ENCODE measurements around the gene DNMT1.
A peak's percentile ranks its signal among the peaks of the same experiment; 100 is the strongest.

The DNMT1 gene

GRCh38 chr19:10230861-10231611, 36.3 kb upstream of the DNMT1 start, which contains the start of gene S1PR2:
Gene S1PR2, minus strand, starts transcription at chr19:10231331. Its CDS starts 6,426 bp downstream, at chr19:10224905.
- TF ChIP-seq ZBTB7A (IDR thresholded peaks at IDR 0.05; ENCODE audit: low read depth), result peak; percentile 33
- TF ChIP-seq TAF1 (IDR thresholded peaks at IDR 0.05; ENCODE audit: low read depth), result no peak; the same call in 1 of the 2 replicates
- TF ChIP-seq EGR1 (IDR thresholded peaks at IDR 0.05), result 0 out of 2 replicates have a peak, but pooled peaks have one; percentile 17
- TF ChIP-seq CREB1 (IDR thresholded peaks at IDR 0.05; ENCODE audit: low read depth), result peak; percentile 71

DNA sequence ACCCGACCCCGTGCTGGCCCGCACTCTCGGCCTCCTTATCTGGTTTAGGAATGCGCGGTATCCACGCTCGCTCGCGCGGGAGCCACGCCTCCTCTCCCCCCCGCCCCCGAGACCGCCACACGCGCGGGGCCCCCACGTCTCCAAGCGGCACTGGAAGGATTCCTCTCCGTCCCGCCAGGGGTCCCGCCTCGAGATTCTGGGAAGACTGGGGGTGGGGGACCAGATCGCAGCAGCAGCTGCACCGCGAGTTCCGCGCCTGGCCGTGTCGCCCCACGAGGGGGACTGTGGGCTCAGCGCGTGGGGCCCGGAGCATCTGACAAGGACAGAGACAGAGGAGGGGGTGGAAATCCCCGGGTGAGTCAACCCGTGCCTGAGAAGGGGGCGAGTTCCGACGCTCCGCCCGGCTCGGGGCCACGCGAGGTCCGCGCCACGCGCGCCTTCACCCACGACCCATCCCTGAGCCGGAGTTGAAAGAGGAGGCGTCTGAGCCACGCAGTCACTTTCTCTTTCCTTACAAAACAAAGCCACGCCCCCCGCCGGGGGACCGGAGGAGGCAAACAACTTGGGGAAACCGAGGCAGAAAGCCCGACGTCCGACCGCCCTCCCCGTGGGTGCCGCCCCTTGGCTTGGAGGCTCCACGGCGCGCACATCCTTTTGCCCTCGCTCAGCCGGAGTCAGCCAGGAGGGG, 35.6 kb upstream of the DNMT1 start:
- TF ChIP-seq TAF1 (IDR thresholded peaks at IDR 0.05; ENCODE audit: low read depth) (no peak), ZBTB7A (IDR thresholded peaks at IDR 0.05; ENCODE audit: low read depth) (peak; percentile 33; the same call in 1 of the 2 replicates), TCF12 (IDR thresholded peaks at IDR 0.05; ENCODE audit: low read depth) (no peak)

- TF ChIP-seq RAD21 (IDR thresholded peaks at IDR 0.05; ENCODE audit: low read depth) (peak; percentile 19; the same call in 1 of the 2 replicates), FOXM1 (IDR thresholded peaks at IDR 0.05; ENCODE audit: borderline replicate concordance, low read depth) (no peak)
Observed at GRCh38 chr19:10228920-10229319, 34.2 kb upstream of the DNMT1 start.

- TF ChIP-seq TEAD4 (IDR thresholded peaks at IDR 0.05) (no peak), ZBTB7A (IDR thresholded peaks at IDR 0.05; ENCODE audit: low read depth) (no peak), EP300 (IDR thresholded peaks at IDR 0.05; ENCODE audit: borderline replicate concordance) (no peak), CREB1 (IDR thresholded peaks at IDR 0.05; ENCODE audit: low read depth) (no peak), RAD21 (IDR thresholded peaks at IDR 0.05; ENCODE audit: low read depth) (no peak), FOXM1 (IDR thresholded peaks at IDR 0.05; ENCODE audit: borderline replicate concordance, low read depth) (no peak), TCF12 (IDR thresholded peaks at IDR 0.05; ENCODE audit: low read depth) (no peak), CEBPB (IDR thresholded peaks at IDR 0.05) (no peak), EGR1 (IDR thresholded peaks at IDR 0.05) (no peak), REST (IDR thresholded peaks at IDR 0.05; ENCODE audit: low read depth) (no peak)
Observed at GRCh38 chr19:10228393-10228792, 33.6 kb upstream of the DNMT1 start.

GRCh38 chr19:10227026-10227971, 32.5 kb upstream of the DNMT1 start:
- TF ChIP-seq TAF1 (IDR thresholded peaks at IDR 0.05; ENCODE audit: low read depth) (no peak), EP300 (IDR thresholded peaks at IDR 0.05; ENCODE audit: borderline replicate concordance) (no peak), ZBTB7A (IDR thresholded peaks at IDR 0.05; ENCODE audit: low read depth) (no peak), USF1 (IDR thresholded peaks at IDR 0.05) (no peak), REST (IDR thresholded peaks at IDR 0.05; ENCODE audit: low read depth) (no peak), CREB1 (IDR thresholded peaks at IDR 0.05; ENCODE audit: low read depth) (no peak), TCF12 (IDR thresholded peaks at IDR 0.05; ENCODE audit: low read depth) (no peak), TEAD4 (IDR thresholded peaks at IDR 0.05) (no peak), CEBPB (IDR thresholded peaks at IDR 0.05) (no peak), NFIC (IDR thresholded peaks at IDR 0.05) (no peak), FOXM1 (IDR thresholded peaks at IDR 0.05; ENCODE audit: borderline replicate concordance, low read depth) (no peak), RAD21 (IDR thresholded peaks at IDR 0.05; ENCODE audit: low read depth) (no peak), YY1 (IDR thresholded peaks at IDR 0.05; ENCODE audit: low read depth) (no peak), EGR1 (IDR thresholded peaks at IDR 0.05) (no peak)
- TF ChIP-seq, protein P1, sequence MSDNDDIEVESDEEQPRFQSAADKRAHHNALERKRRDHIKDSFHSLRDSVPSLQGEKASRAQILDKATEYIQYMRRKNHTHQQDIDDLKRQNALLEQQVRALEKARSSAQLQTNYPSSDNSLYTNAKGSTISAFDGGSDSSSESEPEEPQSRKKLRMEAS (IDR thresholded peaks at IDR 0.05), result no peak

All from Ishikawa (cell line).